NCI-H2196 treated with DMSO at 0.1 percent for 48 hours (cell line): ENCODE results near the gene TMC4.

ENCODE experiments used
- DNase-seq: peaks from one replicate; lab custom pipeline; 2025; ENCODE audit not compliant: unreplicated experiment; lab: John Stamatoyannopoulos, UW

TMC4 gene

GRCh38 chr19:54133312-54133956, 39.5 kb downstream of the TMC4 start:
- peak; percentile 63 for DNase-seq

GRCh38 chr19:54129617-54129996, 43.4 kb downstream of the TMC4 start:
- no peak for DNase-seq

GRCh38 chr19:54128796-54129616, 44.0 kb downstream of the TMC4 start:
- DNase-seq: no peak

GRCh38 chr19:54128441-54128725, 44.6 kb downstream of the TMC4 start:
- no peak for DNase-seq

GRCh38 chr19:54127688-54128440, 45.1 kb downstream of the TMC4 start:
- DNase-seq: no peak

- no peak for DNase-seq
Observed at GRCh38 chr19:54125713-54126112, 47.2 kb downstream of the TMC4 start.

GRCh38 chr19:54124393-54124792, 48.6 kb downstream of the TMC4 start:
- no peak for DNase-seq

GRCh38 chr19:54123682-54124081, 49.3 kb downstream of the TMC4 start:
- DNase-seq: no peak

GRCh38 chr19:54121259-54121658, 51.7 kb downstream of the TMC4 start:
- DNase-seq: no peak

GRCh38 chr19:54115109-54116063, 57.6 kb downstream of the TMC4 start, which contains the start of the genes PRPF31 and TFPT:
Gene PRPF31, plus strand, starts transcription at chr19:54115754. Its CDS starts 2,525 bp downstream, at chr19:54118279.
Gene TFPT, minus strand, starts transcription at chr19:54115657. Its CDS starts 388 bp downstream, at chr19:54115269.
- DNase-seq: peak; percentile 93

- peak; percentile 10 for DNase-seq
Observed at GRCh38 chr19:54114340-54115108, 58.4 kb downstream of the TMC4 start.
